Left cardiac atrium (tissue), 4 donors: ENCODE results near the gene DSCAML1. TPM values are rescaled to one million over a fixed set of nuclear protein-coding genes. Genes with fewer than 3 reads are reported as not detected.

Source experiments
- ATAC-seq, 2 donors: fragments of 200-7000 bp; cut with Tn5 transposase; one replicate each; pipeline ENCODE4 v1.9.1; 2020; ENCODE audit warnings: mild to moderate bottlenecking in 2 of 2, moderate library complexity in 2 of 2
- DNase-seq: peaks from one replicate; pipeline ENCODE4 v3.0.0-alpha.2; 2020
- intact Hi-C, 2 donors: fragments of 100-400 bp; cut with DNase I; formaldehyde crosslinking; loops; one replicate each; pipeline versions ENCODE4 v1.14.1 to v1.15.1; 2022 to 2023
- total RNA-seq, 2 donors: library from RNA; stranded (reverse); fragmentation: NEBNext Ultra II Directional; extraction: Animal tissue kit (Norgen Biotek cat#: 25700); gene quantifications; one replicate each; pipeline ENCODE4 v1.2.1, GENCODE V29; 2021
- donor health status: DM: no; HTN: yes; CAD: no.
- donor health status: DM: no; HTN: yes; CAD: no; lungs with severe emphysema.
- donor health status: DM: yes; HTN: yes; CAD: no.
- donor health status: Dilated cardiomyopathy.

Gene DSCAML1
- total RNA-seq, 2 donors from 2014 or later: 0.76 to 0.88 TPM

DNA sequence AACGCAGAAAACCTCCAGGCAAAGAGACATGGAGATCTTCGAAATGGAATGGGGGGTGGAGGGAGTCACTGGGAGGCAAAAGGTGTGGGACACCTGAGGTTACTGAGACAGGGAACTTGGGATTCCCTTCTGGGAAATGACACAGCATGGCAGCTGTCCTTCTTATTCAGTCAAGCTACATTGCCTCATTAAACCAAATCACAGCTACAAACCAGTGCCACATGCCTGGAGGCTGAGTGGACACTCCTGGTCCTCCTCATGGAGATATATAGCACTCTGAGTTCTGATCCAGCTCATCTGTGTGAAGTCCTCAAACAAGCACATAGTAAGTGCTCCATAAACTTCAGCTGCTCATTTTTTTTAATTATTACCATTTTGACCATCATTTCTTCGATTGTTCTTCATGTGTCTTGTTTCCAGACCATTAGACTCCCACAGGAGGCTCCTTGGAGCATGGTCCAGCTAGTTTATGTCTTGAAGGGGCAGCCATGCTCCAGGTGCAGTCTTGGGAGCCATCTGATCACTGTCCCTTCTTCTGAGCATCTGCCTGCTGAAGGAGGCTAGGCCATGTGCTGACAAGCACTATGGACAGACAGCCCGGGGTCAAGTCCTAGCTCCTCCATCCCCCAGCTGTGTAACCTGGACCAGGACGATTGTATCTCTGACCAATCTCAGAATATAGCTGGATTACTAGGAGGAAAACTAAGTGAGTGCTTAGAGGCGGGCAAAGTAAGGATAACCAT, 37.2 kb upstream of the DSCAML1 start:
- no peak for ATAC-seq
- DNase-seq: peak; percentile 12

DNA sequence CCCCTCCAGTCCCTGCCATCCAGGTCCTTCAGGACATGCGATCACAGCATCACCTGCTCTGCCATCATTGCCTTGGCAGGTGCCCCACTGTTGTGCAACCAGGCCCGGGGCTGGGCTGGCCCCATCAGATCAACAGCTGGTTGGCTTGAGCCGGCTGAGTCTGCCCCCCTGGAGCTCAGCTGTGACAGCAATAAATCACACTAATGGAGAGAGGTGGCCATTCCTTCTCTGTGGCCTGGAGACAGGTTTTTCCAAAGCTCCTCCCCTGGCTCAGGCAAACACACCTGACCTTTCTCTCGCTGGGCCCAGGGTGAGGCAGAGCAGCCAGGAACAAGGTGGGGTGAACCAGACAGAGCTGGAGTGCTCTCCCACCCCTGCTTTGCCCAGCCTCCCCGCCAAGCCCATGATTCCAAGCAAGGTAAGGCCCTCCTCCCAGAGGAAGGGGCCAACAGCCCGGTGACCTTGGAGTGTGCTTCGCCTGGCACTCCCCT, 36.4 kb upstream of the DSCAML1 start:
- ATAC-seq (peak in 1 of 2 donors; percentile 1), DNase-seq (peak; percentile 43)
- intact Hi-C loops: no loop called here

More for the DNA sequence above, 37.2 kb upstream of the DSCAML1 start:
- intact Hi-C loops: no loop called here

DNA sequence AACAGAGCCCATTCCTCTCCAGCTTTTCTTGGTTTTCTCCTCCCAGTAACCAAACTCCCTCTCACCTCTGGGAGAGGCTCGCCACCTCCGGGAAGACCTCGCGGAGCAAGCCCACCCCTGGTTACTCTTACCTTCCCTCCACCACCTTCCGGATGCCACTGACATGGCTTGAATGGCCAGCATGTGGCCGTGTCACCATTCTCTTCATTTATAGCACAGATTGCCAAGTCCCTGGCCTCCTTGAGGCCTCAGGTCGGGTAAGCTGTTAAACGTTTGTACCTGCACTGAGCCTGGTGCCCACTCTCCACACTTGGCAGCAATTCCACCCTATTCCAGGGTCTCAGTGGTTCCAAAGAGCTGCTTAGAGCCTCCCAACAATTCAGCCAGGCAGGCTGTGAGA, 35.5 kb upstream of the DSCAML1 start:
- intact Hi-C loops: no loop called here
- no peak for DNase-seq
- ATAC-seq: no peak

DNA sequence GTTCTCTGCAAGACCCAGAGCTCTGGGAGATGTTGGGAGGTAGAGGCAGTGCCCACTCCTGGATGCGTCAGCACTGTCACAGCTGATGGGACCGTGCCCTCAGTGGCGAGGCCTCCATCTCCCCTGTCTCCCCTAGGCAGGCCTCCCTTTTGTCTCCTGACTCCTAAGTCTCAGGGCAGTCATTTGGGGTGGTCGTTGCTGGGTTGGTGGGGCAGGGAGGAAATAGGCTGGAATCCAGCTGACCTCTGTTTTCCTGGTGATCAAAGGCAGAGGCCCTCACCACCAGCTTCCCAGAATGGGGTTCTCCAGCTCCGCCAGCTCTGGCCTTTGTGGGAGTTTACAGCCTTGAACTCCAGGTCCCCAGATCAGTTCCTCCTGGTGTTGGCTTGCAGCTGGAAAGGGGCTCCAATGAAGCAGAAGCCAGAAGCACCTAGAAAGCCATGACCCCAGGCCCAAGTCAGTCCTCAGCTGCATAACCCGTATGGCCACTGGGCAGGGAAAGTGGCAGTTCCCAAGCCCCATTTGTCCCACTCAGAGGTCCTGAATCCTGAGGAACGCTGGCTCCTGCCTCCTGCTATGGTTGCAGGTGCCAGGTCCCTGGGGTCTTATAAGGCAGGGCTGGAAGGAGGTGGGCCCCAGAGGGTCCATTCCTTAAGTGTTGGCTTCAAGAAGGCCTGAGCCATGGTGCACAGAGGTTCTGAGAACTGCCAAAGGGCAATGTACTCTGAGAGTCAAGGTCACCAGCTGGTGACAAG, 34.8 kb upstream of the DSCAML1 start:
- no peak for ATAC-seq
- DNase-seq: no peak
- intact Hi-C loops: no loop called here

DNA sequence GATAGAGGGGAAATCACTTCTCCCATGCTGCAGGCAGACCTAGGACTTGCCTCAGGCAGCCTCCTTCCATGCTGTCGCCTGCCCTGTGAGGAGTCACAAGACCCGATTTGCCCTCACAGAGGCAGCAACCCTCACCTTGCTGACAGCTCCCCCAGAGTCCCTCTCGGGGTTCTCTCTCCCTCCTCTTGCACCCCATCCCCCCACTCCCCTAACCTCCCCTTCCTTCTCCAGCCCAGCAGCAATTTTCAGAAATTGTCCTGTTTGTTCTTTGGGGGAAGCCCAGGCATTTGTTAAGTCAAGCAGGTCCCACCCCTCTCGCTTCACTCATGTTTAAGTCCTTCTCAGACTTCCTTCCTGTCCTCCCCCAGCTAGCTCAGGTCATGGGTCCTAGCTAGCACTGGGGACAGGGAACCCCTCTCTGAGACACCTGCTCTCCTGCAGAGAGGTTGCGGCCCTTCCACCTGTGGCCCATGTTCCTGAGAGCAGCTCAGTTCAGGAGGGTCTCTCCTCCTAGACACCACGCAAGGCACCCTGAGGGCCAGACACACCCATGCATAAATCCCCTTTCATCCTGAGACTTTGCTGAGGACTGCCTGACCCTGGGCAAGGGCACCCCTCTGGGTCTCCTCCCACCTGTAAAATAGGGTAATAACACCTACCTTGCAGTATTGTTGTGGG, 33.8 kb upstream of the DSCAML1 start:
- peak; percentile 17 for DNase-seq
- ATAC-seq: no peak
- intact Hi-C loops: no loop called here

DNA sequence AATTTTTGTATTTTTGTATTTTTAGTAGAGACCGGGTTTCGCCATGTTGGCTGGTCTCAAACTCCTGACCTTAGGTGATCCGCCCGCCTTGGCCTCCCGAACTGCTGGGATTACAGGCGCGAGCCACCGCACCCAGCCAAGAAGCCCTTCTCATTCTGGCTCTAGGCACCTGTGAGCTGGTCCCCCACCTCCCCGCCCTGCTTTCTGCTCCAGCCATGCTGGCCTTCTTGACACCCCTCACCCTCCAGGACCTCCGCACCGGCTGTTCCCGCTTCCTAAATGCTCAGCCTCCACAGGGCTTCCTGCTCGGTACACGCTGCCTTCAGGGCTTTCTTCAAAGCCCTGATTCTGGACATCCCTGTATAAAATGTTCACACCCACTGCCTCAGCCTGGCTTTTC, 33.1 kb upstream of the DSCAML1 start:
- DNase-seq: no peak
- intact Hi-C loops: no loop called here
- no peak for ATAC-seq

DNA sequence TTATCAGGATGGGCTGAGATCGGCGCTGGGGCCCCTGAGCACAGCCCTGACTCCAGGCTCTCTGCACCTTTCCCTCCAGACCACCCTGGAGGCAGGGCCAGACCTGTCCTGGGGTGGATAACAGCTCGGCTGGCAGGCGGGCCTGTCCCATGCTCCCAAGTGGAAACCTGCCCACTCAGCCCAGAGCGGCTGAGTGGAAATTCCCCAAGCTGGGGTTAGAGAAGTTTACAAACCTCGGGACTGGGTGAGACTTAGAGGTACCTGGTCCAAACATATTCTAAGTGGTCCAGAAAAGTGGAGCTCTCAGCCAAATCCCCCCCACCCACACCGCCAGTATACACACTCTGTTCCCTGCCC, 32.3 kb upstream of the DSCAML1 start:
- ATAC-seq (peak in 1 of 2 donors; percentile 4), DNase-seq (peak; percentile 25)
- intact Hi-C loops: no loop called here

DNA sequence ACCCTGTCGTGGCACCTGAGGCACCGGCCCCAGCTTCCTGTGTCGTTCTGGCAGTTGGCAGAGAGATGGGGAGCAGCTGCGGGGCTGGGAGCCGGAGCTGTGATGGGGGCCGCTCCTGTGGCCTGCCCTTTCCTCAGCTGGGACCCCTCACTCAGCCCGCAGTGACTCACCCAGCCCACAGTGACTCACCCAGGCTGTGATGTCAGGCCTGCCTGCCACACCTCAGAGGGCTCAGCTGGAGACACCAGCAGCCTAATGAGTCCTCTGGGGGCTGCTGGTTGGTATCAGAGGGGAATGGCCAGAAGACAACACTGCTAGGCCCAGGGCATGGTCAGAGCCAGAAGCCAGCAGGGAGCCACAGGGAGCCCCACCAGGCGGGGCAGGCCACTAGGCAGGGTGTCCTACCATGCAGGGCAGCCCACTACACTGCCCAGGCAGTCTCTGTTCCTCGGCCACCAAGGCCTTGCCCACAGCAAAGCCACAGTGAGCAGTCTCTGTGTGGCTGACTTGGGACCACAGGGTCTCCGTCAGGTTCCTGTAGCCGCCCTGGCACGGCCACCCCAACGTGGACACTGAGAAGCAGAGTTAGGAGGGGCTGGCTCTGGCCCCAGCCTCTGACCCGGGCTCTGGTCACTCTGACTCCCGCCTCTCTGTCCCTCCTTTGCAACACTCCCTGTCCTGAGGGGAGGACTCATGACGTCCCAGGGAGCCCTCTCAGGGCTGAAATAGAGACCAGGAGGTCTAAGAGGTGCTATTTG, 31.8 kb upstream of the DSCAML1 start:
- intact Hi-C loops: no loop called here
- ATAC-seq (peak in 1 of 2 donors; percentile 75), DNase-seq (peak; percentile 76)

DNA sequence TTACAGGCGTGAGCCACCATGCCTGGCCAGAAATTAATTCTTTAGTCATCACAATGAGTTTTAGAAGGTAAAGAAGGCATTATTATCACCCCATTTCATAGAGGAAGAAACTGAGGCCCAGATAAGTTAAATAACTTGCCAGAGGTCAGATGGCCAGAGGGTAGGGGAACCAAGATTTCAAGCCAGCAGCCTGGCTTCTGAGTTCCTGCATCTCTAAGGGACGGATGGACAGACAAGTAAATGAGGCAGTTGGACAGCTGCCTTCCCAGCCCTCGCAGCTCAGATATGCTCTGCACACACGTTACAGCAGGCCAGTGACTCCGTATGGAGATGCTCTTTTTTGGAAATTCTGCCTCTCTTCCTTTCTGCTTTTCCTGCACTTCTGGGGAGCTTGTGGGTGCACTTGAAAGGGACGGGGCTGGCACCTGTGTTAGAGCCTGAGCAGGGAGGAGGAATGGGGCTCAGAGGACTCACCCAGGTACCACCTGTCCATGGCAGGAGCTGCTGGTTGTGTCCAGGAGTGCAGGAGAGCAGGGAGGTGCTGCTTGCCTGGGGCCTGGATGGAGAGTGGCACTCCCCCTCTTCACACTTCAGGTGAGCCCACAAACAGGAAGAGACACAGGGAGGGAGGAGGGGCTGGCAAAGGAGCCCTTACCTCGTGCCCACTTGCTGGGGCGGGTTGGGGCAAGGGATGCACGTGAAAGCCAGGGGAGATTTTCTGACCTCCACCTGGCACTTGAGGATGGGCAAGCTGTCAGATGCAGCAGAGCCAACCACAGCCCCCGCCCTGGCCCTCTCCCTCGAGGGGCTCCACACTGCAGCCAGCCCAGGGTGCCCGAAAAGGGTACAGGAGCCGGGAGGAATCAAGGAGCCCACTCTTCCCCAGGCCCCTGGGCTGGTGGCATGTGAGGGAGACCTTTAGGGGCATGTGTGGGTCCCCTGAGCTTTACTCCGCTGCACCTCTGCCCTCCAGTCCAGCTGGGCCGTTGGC, 30.8 kb upstream of the DSCAML1 start:
- DNase-seq (peak; percentile 23), ATAC-seq (no peak)
- intact Hi-C loops: no loop called here

DNA sequence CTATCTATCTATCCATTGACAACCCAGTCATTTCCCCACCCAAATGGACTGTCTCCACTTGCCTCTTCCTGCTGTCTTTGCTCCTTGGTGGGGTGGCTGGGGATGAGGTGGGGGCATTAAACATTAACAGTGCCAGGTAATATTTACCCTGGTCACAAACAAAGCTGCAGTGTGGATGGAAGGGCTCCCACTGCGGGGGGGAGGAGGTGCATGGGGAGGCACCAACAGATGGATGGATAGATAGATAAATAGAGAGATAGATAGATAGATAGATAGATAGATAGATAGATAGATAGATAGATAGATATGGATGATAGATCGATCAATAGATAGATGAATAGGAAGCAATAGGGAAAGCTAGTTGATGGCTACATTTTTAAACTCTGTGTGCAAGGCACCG, 29.8 kb upstream of the DSCAML1 start:
- intact Hi-C loops: no loop called here
- DNase-seq (no peak), ATAC-seq (no peak)

DNA sequence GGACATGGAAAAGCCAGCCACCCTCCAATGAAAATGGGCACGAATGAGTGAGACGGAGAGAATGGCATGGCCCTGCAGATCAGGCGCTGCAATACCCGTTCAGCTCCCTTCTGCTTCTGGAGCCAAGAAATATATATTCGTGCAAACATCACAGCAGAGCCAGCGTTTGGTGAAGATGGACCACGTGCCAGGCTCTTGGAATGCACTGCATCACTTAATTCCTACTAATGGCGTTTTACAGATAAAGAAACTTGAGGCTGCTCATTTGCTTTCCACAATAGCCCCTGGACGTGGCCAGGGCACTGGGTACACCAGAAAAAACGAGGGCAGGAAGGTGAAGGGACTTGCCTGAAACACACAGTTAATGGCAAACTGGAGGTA, 29.2 kb upstream of the DSCAML1 start:
- intact Hi-C loops: no loop called here
- no peak for ATAC-seq
- peak; percentile 3 for DNase-seq

DNA sequence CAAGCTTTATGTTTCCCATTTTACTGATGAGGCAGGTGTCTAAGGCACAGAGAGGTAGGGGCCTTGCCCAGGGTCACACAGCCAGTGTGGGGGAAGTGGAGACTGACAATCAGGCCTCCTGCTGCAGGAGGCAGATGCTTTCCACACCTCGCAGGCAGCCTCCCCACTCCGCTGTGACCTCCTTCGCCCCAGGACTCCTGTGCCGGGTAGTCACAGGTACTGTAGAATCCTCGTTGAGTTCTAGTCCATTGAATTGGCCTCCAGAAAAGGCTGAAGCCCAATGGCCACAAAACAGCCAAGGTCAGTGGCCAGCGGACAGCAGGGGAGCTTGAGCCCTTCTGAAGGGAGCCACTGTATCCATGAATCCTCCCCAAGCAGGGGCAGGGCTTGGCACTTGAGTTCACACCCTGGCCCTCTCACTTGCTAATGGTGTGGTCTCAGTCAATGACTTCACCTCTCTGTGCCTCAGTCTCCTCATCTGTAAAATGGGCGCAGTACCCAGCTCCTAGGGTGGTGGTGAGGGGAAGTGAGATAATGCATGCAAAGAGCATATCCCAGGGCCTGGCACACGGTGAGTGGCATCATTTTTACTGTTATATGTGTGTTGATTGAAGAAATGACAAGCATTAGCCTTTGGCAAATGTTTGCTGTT, 28.6 kb upstream of the DSCAML1 start:
- intact Hi-C loops: no loop called here
- peak; percentile 6 for DNase-seq
- ATAC-seq: no peak

DNA sequence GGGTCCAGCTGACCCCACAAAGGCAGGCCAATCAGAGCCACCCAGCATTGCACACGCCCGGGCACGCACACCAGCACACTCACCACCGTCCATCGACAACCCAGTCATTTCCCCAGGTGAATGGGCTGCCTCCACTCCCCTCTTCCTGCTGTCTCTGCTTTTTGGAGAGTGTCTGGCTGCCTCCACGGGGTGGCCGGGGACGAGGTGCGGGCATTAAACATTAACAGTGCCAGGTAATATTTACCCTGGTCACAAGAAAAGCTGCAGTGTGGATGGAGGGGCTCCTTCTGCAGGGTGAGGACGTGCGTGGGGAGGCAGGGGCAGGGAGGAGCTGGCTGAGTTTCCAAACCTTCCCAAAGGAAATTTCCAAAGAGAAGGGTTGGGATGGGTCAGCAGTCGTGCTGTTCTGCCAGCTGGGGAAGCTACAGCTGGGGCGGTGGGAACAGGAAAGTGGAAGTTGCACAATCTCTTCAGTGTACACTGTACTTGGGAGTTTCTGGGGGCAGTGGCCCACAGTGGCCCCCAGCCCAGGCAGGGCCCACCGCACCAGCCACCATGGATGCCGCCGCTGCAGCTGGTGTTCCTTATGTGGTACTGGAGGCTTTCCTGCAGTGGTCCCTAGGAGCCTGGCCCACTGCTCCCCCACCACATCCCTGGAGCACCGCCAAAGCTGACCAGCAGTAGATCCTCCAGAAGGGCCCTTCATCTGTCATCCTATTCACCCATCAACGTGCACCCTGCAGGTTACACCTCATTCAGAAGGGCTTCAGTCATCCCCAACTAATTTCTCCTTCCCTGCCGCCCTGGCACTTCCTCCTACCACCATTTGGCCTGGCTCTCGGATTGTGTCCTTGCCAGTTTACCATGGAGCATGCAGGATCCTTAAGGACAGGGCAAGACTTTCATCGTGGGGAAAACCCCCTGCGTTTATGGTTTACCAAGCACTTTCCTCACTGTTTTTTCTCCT, 27.8 kb upstream of the DSCAML1 start, which contains the start of gene FXYD2:
Gene FXYD2, minus strand, starts transcription at position 174 of the 967 bp plus-strand sequence. Its CDS starts 66 bp downstream, at position 108.
- DNase-seq (peak; percentile 70), ATAC-seq (peak; percentile 56 to 58)
- intact Hi-C loops: loop anchor here in 1 of 2 donors (5.0 kb wide), 1 partner anchor 227 kb away; no protein-coding TSS in a partner anchor

DNA sequence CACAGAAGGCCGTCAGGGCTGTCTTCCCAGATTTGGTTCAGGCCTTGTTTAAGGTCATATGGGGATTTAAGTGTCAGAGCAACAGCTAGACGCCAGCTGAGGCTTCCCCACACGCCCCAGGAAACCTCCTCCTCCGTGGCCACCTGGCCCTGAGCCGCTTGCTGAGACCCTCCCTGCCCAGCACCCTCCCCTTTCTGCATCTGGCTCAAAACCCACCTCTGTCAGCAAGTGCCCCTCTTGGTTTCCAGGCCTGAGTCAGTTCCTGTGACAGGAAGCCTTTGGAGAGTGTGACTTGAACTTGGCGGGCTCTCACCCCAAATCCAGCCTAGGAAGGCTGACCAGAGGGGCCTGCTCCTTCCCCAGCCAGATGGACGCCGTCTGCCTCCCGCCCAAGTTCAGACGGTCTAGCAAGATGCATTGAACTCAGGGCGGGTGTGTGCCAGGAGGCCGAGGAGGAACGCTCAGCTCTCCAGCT, 27.0 kb upstream of the DSCAML1 start:
- ATAC-seq (peak; percentile 76 to 79), DNase-seq (peak; percentile 85)
- intact Hi-C loops: loop anchor here in 1 of 2 donors (5.0 kb wide), 1 partner anchor 228 kb away; no protein-coding TSS in a partner anchor

DNA sequence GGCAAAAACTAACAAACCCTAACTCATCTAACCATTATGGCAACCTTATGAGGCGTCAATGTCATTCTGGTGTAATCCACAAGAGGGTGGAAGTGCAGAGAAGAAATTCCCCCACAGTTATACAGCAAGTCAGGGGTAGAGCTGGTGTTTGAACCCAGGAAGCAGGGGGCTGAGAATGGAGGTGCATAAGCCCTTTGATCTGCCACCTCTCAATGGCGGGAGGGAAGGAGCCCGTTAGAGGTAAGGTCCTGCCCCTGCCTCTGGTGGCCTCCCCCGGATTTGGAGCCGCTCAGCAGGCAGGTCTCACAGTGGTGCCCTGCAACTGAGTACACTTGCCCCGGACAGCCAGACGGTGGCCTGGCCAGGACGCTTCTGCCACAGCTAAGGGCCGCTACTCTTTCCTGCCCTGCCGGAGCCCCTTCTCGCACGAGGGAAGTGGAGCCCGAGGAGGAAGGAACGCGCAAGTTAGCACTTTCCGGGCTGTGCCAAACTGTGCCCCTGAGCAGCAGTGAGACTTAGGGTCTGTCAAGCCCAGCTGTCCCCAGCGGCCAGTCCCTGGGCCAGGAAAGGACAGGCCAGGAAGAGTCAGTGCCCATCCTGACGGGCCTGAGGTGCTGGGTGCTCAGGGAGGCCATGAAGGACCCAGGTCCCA, 26.4 kb upstream of the DSCAML1 start:
- intact Hi-C loops: loop anchor here in 1 of 2 donors (5.0 kb wide), 1 partner anchor 229 kb away; no protein-coding TSS in a partner anchor
- ATAC-seq: peak; percentile 2 to 5
- peak; percentile 36 for DNase-seq
